ENCODE results near the gene SCN5A. TPM values are rescaled to one million over a fixed set of nuclear protein-coding genes. Genes with fewer than 3 reads are reported as not detected.

SCN5A gene
- polyA plus RNA-seq, 1 of the 3 experiments (the other 2 are of a cell fraction), result 0.18 TPM

DNA sequence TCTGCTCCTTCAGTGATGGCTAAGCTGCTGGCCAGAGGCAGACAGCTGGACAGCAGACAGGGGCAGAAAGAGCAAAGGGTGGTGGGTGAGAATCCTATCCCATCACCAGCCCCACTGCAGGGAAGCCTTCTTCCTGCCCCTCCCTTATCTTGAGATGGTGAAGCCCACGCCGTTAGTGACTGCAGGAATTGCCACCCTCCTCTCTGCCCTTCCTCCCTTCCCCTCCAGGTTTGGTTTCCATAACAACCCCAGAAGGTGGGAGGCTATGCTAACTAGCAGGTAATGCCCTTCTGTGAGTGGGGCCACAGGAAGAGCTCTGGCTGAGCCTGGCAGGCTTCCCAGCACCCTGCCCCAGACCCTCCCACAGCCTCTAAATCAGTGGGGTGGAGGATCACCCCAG is 32.8 kb downstream of the SCN5A start:
- Histone ChIP-seq H3K79me2 (ENCODE audit: insufficient read depth) (no peaks in the 10 kb centered on the region), H3K4me2 (no peak overlapping the region), H3K9me3 (no peaks in the 10 kb centered on the region), H3K9ac (no peak overlapping the region), H3K4me3 (ENCODE audit: low read depth in 2 of 2, low read length in 1 of 2) (no peak overlapping the region), H3F3A (replicated peaks; ENCODE audit: insufficient read depth) (no peaks in the 10 kb centered on the region), H3K36me3 (replicated peaks in 1 of 2; ENCODE audit: control insufficient read depth in 1 of 2, insufficient read depth in 2 of 2, low read length in 1 of 2) (no peaks in the 10 kb centered on the region), H3K9me2 (no peaks in the 10 kb centered on the region), H2AFZ (ENCODE audit: low read depth) (no peak overlapping the region), H3K4me1 (ENCODE audit: control insufficient read depth in 1 of 2, insufficient read depth in 2 of 2, low read depth in 1 of 2, low read length in 1 of 2) (peaks cover 0 to 5% of the 10 kb centered on the region in 2 experiments; a peak in 1 of 4 replicates), H4K20me1 (ENCODE audit: insufficient read depth) (no peaks in the 10 kb centered on the region), H3K27me3 (ENCODE audit: insufficient read depth) (no peaks in the 10 kb centered on the region), H3K27ac (ENCODE audit: low read depth in 2 of 2, low read length in 1 of 2) (no peak overlapping the region)
- WGBS (ENCODE audit: low lambda C conversion rate), result 37% methylated on average over 2 of the region's 2 CpGs
- TF ChIP-seq MEF2A (IDR thresholded peaks at IDR 0.05; ENCODE audit: borderline replicate concordance, low read depth), result no peak
- TF ChIP-seq RCOR1 (IDR thresholded peaks at IDR 0.05; ENCODE audit: low read length), result no peak
- TF ChIP-seq, protein P1, sequence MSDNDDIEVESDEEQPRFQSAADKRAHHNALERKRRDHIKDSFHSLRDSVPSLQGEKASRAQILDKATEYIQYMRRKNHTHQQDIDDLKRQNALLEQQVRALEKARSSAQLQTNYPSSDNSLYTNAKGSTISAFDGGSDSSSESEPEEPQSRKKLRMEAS (IDR thresholded peaks at IDR 0.05; ENCODE audit: low read depth), result no peak
- TF ChIP-seq NFIC (IDR thresholded peaks at IDR 0.05; ENCODE audit: borderline replicate concordance), result no peak
- TF ChIP-seq GATA2 (CRISPR knock-in tag; IDR thresholded peaks at IDR 0.05), result no peak
- TF ChIP-seq FOXM1 (IDR thresholded peaks at IDR 0.05; ENCODE audit: low read depth), result no peak
- TF ChIP-seq TCF12 (IDR thresholded peaks at IDR 0.05), result no peak
- no peak for TF ChIP-seq ELF1 (IDR thresholded peaks at IDR 0.05)
- TF ChIP-seq, protein P2, sequence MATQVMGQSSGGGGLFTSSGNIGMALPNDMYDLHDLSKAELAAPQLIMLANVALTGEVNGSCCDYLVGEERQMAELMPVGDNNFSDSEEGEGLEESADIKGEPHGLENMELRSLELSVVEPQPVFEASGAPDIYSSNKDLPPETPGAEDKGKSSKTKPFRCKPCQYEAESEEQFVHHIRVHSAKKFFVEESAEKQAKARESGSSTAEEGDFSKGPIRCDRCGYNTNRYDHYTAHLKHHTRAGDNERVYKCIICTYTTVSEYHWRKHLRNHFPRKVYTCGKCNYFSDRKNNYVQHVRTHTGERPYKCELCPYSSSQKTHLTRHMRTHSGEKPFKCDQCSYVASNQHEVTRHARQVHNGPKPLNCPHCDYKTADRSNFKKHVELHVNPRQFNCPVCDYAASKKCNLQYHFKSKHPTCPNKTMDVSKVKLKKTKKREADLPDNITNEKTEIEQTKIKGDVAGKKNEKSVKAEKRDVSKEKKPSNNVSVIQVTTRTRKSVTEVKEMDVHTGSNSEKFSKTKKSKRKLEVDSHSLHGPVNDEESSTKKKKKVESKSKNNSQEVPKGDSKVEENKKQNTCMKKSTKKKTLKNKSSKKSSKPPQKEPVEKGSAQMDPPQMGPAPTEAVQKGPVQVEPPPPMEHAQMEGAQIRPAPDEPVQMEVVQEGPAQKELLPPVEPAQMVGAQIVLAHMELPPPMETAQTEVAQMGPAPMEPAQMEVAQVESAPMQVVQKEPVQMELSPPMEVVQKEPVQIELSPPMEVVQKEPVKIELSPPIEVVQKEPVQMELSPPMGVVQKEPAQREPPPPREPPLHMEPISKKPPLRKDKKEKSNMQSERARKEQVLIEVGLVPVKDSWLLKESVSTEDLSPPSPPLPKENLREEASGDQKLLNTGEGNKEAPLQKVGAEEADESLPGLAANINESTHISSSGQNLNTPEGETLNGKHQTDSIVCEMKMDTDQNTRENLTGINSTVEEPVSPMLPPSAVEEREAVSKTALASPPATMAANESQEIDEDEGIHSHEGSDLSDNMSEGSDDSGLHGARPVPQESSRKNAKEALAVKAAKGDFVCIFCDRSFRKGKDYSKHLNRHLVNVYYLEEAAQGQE (IDR thresholded peaks at IDR 0.05; ENCODE audit: low read depth, low read length), result no peak
- no peak for TF ChIP-seq FOXJ3 (CRISPR knock-in tag; IDR thresholded peaks at IDR 0.05)
- TF ChIP-seq YY1 (IDR thresholded peaks at IDR 0.05; ENCODE audit: low read depth), result no peak
- DNase-seq, result no peak
- POLR2A ChIA-PET, result no interaction called here
- CTCF ChIA-PET, result interaction anchor here (1.2 to 2.3 kb wide), 2 partner anchors 35 to 95 kb away, joined by 4 to 9 read pairs; no protein-coding TSS in a partner anchor

GRCh38 chr3:38616111-38616510 is 33.4 kb downstream of the SCN5A start:
- 25% methylated on average over 1 of the region's 1 CpG for WGBS (ENCODE audit: low lambda C conversion rate)
- Histone ChIP-seq H3K79me2 (ENCODE audit: insufficient read depth) (no peaks in the 10 kb centered on the region), H3K4me3 (ENCODE audit: low read depth in 2 of 2, low read length in 1 of 2) (no peak overlapping the region), H3K4me1 (ENCODE audit: control insufficient read depth in 1 of 2, insufficient read depth in 2 of 2, low read depth in 1 of 2, low read length in 1 of 2) (peaks cover 0 to 5% of the 10 kb centered on the region in 2 experiments; a peak in 1 of 4 replicates), H3K9me3 (no peaks in the 10 kb centered on the region), H4K20me1 (ENCODE audit: insufficient read depth) (no peaks in the 10 kb centered on the region), H3K36me3 (replicated peaks in 1 of 2; ENCODE audit: control insufficient read depth in 1 of 2, insufficient read depth in 2 of 2, low read length in 1 of 2) (no peaks in the 10 kb centered on the region), H3K4me2 (no peak overlapping the region), H3K9me2 (no peaks in the 10 kb centered on the region), H2AFZ (ENCODE audit: low read depth) (no peak overlapping the region), H3F3A (replicated peaks; ENCODE audit: insufficient read depth) (no peaks in the 10 kb centered on the region), H3K27me3 (ENCODE audit: insufficient read depth) (no peaks in the 10 kb centered on the region), H3K9ac (no peak overlapping the region), H3K27ac (ENCODE audit: low read depth in 2 of 2, low read length in 1 of 2) (no peak overlapping the region)
- no peak for DNase-seq
- TF ChIP-seq GATA2 (CRISPR knock-in tag; IDR thresholded peaks at IDR 0.05) (no peak), CHD2 (IDR thresholded peaks at IDR 0.05; ENCODE audit: low read length, partially characterized antibody) (no peak), USF2 (IDR thresholded peaks at IDR 0.05; ENCODE audit: borderline replicate concordance, low read depth, low read length) (no peak), MXI1 (IDR thresholded peaks at IDR 0.05; ENCODE audit: low read depth, low read length) (no peak)
- ChIA-PET CTCF (interaction anchor here (1.2 to 2.3 kb wide), 3 partner anchors 11 to 95 kb away, joined by 4 to 9 read pairs (median 4); no protein-coding TSS in a partner anchor), POLR2A (no interaction called here)

All from SK-N-SH (cell line).